GM21786 (cell line): Measurements from ENCODE around the gene HOXA6.

Experiments
- ATAC-seq: cut with Tn5 transposase; IDR thresholded peaks from one replicate; pipeline ENCODE4 v1.9.1; 2021; ENCODE audit not compliant: unreplicated experiment

HOXA6 gene

DNA sequence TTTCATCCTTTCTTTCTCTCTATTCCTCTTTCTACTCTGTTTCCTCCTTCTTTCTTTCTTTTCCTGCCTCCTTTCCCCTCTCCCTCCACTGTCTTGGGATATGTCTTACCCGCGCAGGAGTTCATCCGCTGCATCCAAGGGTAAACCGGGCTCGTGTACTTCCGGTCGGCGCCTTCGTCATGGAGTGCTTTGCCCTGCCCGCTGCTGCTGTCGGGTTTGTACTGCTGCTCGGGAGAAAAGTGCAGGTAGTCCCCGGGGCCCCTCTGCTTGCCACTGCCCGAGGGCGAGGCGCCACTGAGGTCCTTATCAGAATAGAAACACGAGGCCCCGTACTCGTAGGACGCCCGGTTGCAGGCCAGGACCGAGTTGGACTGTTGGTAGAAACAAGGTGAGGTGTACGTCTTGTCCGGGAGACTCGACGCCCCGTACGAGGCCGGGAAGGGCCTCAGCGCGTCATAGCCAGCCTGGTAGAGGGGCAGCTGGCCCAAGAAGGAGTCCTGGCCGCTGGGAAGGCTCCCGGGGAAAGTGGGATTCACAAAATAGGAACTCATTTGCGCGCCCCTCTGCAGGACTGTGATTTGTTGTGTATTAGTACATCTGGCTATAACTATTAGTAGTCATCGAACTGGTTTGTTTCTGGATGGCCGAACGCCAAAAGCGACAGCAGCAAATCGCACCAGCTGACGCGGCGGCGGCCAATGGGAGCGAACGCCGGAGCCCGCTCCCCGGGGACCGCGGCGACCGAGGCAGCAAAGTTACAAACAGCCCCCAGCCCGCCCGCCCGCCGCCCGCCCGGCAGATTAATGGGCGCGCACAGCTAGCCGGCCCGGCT lies at the start of gene HOXA6:
Gene HOXA6, minus strand, starts transcription at position 576 of the 832 bp plus-strand sequence. Its CDS starts 25 bp downstream, at position 551.
- no peak for ATAC-seq

DNA sequence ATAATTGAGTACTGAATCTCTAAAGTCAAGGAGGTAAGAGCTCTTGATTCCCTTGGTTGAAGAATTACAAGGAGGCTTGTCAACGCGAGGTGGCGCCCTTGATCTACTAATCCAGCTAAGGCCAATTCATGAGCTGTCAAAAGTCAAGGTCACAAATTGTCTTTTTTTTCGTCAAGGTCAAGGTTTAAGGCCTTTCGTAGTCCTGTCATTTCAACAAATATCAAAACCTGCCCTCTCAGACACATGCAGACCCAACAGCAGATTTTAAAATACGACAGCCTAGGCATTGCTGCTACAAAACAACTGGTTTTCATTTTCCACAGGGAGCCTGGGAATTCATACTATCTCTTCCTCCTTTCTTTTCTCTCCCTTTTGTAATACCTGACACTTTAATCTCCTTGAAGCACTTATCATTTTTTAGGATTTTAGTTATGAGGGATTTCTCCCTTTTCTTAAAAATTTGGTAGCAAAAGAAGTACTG lies 48.8 kb upstream of the HOXA6 start:
- ATAC-seq, result no peak

GRCh38 chr7:27194686-27195379 lies 47.3 kb upstream of the HOXA6 start:
- ATAC-seq, result no peak

- ATAC-seq, result no peak
Observed at GRCh38 chr7:27194002-27194352, 46.4 kb upstream of the HOXA6 start.

DNA sequence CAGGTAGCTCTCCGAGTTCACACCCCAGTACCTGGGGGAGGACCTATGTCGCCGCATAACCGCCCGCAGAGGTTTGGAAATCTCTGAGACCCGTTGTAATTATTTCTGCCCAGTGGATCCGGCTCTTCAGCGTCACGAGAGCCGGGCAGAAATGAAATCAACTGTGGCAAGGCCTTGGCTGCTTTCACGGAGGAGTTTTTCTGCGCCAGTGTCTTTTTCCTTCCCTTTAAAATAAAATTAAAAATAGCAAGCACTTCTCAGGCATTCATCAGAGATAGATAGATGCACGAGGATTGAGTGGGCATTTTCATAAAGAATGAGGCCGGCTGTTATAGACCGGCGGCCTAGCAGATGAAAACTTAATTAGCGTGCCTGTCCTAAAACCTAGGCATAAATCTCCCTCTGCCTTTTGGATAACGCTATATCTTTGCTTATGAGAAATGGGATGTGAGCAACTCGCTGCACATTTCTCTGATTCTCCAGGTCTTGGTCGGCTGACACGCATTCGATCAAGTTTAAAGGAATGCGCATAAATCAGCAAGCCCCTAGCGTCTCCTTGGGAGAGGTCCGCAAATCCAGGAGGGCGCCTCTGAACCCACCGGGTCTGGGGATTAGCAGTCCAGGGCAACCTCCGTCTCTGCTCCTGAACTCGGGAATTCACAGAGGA lies 45.9 kb upstream of the HOXA6 start:
- no peak for ATAC-seq

- ATAC-seq, result no peak
Observed at GRCh38 chr7:27192546-27193334, 45.2 kb upstream of the HOXA6 start.

DNA sequence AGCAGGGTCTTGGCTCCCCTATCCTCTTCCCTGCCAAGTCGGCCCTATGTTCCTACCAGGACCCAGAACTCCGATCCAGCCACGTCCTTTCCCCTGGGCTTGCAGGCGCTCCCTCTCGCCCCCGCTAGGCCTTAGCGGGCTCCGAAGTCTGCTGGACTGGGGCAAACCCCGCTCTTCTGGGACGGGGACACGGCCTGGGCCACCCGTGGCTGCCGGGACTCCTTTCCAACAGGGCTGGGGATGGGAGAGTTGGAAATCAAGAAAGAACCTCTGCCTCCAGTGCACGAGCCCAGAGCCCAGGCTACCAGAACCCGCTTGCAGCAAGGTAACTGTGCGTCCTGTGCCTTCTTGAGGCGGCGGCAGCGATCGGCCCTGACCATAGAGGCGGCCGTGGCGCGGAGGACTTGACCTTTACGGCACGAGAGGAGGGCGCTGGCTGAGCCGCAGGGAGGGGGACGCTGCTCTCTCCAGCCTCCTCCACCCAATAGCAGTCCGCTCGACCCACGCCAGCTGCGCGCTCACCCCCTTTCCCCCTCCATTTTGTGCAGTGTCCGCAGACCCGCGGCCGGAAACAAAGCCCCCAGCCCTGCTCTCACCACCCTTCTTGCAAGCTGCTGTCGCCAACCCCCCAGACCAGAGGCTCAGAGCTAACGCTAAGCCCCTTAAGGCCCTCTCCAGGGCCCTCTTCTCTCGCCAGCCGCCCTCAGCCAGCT lies 44.4 kb upstream of the HOXA6 start:
- ATAC-seq, result no peak

GRCh38 chr7:27191161-27191731 lies 43.7 kb upstream of the HOXA6 start:
- ATAC-seq, result no peak

DNA sequence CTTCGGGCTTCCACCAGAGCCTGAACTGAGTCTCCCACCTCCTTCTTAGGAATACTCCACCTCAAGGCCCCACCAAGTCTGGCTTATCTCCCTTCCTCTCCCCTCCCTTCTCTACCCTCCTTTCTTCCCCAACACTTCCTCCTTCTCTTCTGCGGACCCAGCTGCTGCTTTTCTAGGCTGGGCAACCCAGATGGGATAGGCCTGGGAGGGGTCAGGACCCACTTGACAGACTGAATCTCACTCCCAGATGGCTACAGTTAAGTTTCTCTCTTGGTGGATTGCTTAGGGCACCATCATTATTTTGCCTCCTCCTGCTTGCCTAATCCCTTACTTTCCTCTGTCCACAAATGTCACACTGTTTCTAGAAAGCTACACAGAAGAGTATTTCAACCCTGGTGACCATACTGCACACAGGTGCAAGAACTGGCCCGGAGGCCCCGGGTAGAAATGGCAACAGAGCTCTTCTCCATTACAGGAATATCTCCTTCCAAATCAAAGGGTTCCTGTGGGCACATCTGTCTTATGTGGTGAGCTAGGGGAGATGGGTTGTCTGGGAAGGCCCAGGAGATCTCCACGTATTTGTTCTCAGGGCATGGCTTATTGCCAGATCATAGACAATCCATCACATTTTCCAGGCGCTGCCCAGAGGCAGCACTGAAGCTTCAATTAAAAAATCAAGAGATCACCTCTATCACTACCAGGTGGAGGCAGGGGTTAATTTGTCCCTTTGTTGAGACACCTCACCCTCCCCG lies 42.6 kb upstream of the HOXA6 start:
- ATAC-seq, result no peak

DNA sequence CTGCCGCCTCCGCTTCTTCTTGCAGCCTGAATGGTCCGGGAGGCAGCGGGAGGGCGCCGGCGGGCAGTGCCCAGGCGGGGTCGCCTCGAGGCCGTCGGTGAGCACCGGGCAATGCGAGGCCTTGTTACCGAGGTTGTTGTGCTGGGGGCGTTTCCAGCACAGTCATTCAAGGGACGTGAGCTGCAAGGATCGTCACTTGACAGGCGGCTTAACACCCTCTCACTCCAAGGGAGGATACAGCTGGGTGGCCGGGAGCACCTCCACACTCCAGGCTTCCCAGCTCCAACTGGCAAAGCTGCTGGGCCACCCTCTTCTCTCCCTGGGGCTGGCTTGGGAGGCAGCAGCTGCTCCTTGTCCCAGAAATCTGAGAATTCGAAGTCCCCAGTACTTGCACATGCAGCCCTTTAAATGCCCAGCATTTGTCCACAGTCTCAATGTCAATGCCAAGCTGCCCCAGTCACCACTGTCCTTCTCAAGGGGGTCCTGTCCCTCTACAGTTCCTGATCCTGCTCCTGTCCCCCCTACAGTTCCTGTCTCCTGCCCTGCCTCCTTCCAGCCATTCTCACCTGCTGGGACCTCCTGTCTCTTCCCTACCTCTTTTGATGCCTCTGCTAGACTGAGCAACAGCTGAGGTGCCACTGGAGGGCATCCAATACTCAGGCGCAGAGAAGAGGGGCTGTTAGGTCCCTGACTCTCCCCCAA lies 41.9 kb upstream of the HOXA6 start:
- ATAC-seq, result no peak

- ATAC-seq, result no peak
Observed at GRCh38 chr7:27188386-27189294, 41.1 kb upstream of the HOXA6 start.

DNA sequence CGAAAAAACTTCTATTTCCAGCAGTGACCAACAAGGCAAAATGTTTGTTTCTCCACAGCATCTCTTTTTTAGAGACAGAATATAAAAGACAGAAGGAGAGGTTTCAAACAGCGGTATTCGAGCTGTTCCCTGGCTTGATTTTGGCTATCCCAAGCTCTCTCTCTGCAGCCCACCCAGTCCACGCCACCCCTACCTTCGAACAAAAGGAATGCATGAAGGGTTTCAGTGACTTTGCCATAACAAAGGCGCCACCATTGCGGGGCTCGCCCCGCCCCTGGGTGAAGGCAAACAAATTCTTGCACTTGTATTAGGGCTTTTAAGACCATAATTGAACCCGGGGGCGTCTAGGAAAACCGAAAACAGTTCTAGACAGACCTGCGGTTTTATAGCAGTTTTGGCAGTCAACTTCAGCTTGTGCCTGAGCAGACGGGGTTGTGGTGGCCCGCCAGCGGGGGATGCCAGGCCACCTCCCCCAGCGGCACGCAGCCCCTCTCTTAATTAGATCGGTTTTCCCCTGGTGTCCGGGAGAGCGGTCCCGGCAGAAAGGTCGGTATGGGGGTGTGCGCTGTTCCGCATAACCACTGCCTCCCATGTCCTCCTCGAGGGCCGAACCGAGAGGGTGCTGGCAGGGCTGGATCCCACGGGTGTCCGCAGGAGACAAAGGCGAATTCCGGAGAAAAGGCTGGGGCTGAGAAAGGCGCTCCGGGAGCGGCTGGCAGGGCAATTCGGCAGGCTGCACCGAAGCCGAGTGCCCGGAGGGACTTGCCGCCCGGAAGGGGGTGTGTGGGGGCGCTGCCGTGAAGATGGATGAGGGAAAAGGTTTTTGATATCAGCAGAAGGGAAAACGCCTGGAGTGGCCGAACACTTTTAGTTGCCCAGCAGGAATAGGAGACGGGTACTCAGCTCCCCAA lies 40.2 kb upstream of the HOXA6 start:
- ATAC-seq, result no peak

DNA sequence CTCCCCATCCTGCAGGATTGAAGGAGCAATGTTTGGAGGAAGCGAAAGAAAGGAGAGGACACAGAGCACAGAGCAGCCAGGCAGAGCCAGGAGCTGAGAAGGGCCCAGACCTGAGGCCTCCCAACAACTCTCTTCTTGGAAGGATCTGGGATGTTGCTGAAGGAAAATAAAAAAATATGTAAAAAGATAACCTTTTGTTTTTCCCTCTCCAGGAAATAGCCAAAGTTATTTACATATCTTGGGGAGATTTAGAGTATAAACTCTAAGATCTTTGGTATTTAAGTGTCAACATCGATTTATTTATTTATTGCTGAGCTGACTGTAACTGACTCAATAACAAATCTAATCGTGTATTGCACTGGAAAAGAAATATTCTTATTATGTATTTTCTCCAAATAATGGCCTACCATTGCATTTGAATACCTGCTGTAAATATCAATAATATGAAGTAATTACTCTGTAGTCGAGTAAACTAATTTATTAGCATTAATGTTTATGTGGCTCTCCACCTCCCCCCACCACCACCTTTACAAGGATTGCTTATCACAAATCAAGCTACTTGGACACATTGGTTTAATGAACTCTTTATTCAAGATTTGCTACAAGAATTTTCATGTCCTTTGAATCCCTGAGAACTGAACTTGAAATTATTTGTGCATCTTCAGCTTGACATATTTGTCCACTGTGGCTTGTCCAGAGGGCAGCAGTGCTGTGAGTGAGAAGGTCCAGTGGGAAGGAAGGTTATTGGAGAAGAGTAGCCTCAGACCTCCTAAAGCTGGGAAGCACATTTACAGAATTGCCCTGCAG lies 39.3 kb upstream of the HOXA6 start:
- ATAC-seq, result no peak

DNA sequence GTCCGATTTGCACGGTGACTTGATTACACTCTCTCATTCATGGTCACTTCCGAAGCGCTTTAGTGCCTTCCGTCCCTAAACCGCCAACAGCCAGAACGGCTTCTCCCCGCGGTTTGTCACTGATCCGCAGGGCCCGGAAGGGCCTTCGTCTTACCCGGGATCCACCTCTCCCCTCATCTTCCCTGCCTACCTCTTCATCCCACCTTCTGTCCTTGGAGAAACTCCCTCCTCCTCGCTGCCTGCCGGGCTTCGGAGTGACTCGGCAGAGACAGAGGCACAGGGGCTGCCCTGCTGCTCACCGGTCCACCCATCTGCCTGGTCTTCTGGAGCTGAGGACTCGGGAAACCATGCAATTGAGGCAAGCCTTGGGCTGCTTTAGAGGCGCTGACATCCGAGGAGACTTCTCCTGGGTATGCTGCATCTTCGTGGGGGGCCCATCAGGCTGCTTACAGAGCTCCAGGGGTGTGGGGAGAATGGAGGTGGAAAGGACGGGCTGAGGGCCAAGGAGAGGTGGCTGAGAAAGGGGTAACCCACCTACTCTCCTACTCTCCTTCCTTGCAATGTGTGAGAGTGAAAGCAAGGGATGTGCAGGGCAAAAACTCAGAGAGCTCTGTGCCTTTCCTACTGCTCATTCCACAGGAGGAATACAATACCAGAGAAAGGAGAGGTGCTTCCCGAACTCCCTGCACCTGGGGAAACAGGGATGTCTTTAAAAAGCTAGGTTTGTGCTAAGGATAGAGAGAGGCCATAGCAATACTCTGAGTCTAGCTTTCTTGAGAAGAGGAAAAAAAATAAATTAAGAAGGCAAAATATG lies 38.5 kb upstream of the HOXA6 start:
- ATAC-seq, result no peak
